Smooth muscle cell (in vitro differentiated cells): ENCODE data around the gene C2orf76. TPM values are rescaled to one million over a fixed set of nuclear protein-coding genes. Genes with fewer than 3 reads are reported as not detected.

ENCODE experiments used
- DNase-seq: peaks from one replicate; lab custom pipeline; 2025; ENCODE audit not compliant: unreplicated experiment; lab: John Stamatoyannopoulos, UW
- H2AFZ ChIP-seq: fragments of 200-600 bp; sonication (generic); 2 replicates; pipeline ENCODE4 v1.6.0; 2016; ENCODE audit warnings: antibody characterized with exemption, low read depth, mild to moderate bottlenecking
- H3F3A ChIP-seq: fragments of 200-600 bp; sonication (generic); 2 replicates; pipeline ENCODE4 v1.6.0; 2017; ENCODE audit warnings: antibody characterized with exemption, low read depth
- H3K27ac ChIP-seq: fragments of 200-600 bp; sonication (generic); 2 replicates; pipeline ENCODE4 v1.5.1; 2016; ENCODE audit warnings: low read depth, mild to moderate bottlenecking
- H3K27me3 ChIP-seq: fragments of 200-600 bp; sonication (generic); 2 replicates; pipeline ENCODE4 v1.6.1; 2016; ENCODE audit warnings: low read depth, mild to moderate bottlenecking
- H3K36me3 ChIP-seq: fragments of 200-600 bp; sonication (generic); 2 replicates; pipeline ENCODE4 v1.5.1; 2016; ENCODE audit warnings: low read depth
- H3K4me1 ChIP-seq: fragments of 200-600 bp; sonication (generic); 2 replicates; pipeline ENCODE4 v1.5.1; 2016; ENCODE audit warnings: low read depth
- H3K4me2 ChIP-seq: fragments of 200-600 bp; sonication (generic); 2 replicates; pipeline ENCODE4 v1.6.0; 2016; ENCODE audit warnings: mild to moderate bottlenecking
- H3K4me3 ChIP-seq: fragments of 200-600 bp; sonication (generic); 2 replicates; pipeline ENCODE4 v1.5.1; 2016; ENCODE audit warnings: mild to moderate bottlenecking
- H3K79me2 ChIP-seq: fragments of 200-600 bp; sonication (generic); 2 replicates; pipeline ENCODE4 v1.6.0; 2016; ENCODE audit warnings: low read depth, mild to moderate bottlenecking
- H3K9ac ChIP-seq: fragments of 200-600 bp; sonication (generic); 2 replicates; pipeline ENCODE4 v1.6.0; 2016; ENCODE audit warnings: low read depth
- H3K9me3 ChIP-seq: fragments of 200-600 bp; sonication (generic); replicated peaks from 2 replicates; pipeline ENCODE4 v1.5.1; 2016; ENCODE audit warnings: low read depth
- H4K20me1 ChIP-seq: fragments of 200-600 bp; sonication (generic); 2 replicates; pipeline ENCODE4 v1.6.0; 2016; ENCODE audit warnings: low read depth
- WGBS: methylation state at CpG from one replicate; pipeline ENCODE4 v1.1.7; 2016; ENCODE audit warnings: low lambda C conversion rate; 5-methylcytosine and 5-hydroxymethylcytosine counted together
- polyA plus RNA-seq: library from polyadenylated mRNA; unstranded; fragments of >200 nt; fragmentation: Nextera tagmentation; extraction: Ambion mirVana; gene quantifications from 2 replicates; pipeline ENCODE4 v1.2.1, GENCODE V29; 2016
- total RNA-seq: library from RNA; depleted of rRNA; stranded (reverse); fragments of >200 nt; gene quantifications from 2 replicates; pipeline ENCODE4 v1.2.3, GENCODE V29; 2014
- TF ChIP-seq, protein P1 (sequence below): fragments of 200-600 bp; sonication (generic); IDR thresholded peaks from 2 replicates; pipeline ENCODE4 v1.5.1; 2017; ENCODE audit warnings: borderline replicate concordance, mild to moderate bottlenecking, antibody characterized with exemption; ENCODE audit not compliant: insufficient read depth, poor library complexity, severe bottlenecking

Gene C2orf76
- total and polyA plus RNA-seq, 2 experiments from 2014 or later, result 16.0 to 30.2 TPM

DNA sequence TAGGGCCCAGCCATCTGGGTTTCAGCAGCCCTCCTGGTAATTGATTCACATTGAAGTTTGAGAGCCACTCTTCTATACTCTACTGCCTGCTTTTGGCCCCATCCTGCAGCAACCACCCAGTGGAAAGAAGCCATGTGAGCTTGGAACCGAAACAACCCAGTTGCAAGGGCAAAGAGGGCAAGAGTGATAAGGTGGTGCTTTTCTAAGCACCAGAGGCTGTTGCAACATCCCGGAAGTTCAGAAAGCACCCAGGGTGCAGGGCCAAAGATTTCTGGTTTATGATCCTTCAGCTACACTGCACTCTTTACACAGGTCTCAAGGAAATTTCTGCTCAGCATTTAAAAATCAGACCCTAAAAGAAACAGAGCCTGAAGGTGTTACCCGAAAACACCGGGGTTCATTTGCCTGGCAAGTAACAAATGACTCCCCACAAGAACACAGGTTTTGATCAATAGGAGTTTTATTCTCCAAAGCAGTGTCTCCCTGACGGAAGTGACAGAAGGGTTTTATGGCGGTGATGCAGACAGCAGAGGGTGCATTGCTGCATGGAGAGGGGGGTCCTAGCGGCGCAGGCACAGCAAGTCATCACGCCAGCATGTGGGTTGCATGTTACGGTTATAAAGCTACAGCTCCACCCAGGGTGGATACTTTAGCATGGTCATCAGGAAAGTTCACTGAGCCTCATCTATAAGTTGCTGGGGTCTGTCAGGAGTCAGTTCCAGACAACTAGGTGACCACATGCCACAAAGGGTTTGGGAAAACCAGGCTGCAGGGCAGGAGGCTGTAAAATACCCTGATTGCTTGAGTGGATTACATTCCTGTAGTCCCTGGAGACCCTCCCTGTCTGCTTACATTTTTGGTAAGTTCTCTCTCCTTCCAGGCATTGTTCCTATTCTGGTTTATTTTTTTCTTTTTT, 36.3 kb upstream of the C2orf76 start:
- 87% methylated on average over 10 of the region's 10 CpGs for WGBS
- no peaks in the 10 kb centered on the region for H3F3A ChIP-seq
- no peak overlapping the region for H2AFZ ChIP-seq
- no peaks in the 10 kb centered on the region for H3K79me2 ChIP-seq
- no peaks in the 10 kb centered on the region for H3K4me1 ChIP-seq
- DNase-seq, result no peak
- H3K4me2 ChIP-seq, result no peak overlapping the region
- no peak overlapping the region for H3K27ac ChIP-seq
- no peaks in the 10 kb centered on the region for H3K36me3 ChIP-seq
- H3K9ac ChIP-seq, result no peak overlapping the region
- no peak overlapping the region for H3K4me3 ChIP-seq
- TF ChIP-seq, protein P1, sequence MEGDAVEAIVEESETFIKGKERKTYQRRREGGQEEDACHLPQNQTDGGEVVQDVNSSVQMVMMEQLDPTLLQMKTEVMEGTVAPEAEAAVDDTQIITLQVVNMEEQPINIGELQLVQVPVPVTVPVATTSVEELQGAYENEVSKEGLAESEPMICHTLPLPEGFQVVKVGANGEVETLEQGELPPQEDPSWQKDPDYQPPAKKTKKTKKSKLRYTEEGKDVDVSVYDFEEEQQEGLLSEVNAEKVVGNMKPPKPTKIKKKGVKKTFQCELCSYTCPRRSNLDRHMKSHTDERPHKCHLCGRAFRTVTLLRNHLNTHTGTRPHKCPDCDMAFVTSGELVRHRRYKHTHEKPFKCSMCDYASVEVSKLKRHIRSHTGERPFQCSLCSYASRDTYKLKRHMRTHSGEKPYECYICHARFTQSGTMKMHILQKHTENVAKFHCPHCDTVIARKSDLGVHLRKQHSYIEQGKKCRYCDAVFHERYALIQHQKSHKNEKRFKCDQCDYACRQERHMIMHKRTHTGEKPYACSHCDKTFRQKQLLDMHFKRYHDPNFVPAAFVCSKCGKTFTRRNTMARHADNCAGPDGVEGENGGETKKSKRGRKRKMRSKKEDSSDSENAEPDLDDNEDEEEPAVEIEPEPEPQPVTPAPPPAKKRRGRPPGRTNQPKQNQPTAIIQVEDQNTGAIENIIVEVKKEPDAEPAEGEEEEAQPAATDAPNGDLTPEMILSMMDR, result no peak
- no peaks in the 10 kb centered on the region for H3K27me3 ChIP-seq
- no peaks in the 10 kb centered on the region for H3K9me3 ChIP-seq
- no peaks in the 10 kb centered on the region for H4K20me1 ChIP-seq

DNA sequence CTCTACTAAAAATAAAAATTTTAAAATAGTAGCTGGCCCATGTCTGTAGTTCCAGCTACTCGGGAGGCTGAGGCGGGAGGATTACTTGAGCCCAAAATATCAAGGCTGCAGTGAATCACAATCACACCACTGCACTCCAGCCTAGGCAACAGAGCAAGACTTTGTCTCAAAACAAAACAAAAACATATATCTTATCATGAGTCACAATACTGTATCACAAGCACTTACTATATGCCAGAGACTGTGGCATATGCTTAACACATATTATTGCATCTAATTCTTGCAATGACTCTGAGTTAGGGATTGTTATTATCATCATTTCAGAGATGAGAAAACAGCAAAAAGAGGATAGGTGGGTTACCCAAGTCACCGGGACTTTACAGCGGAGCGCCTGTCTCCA, 35.5 kb upstream of the C2orf76 start:
- H3K36me3 ChIP-seq, result no peaks in the 10 kb centered on the region
- no peak overlapping the region for H2AFZ ChIP-seq
- no peaks in the 10 kb centered on the region for H3F3A ChIP-seq
- H3K9ac ChIP-seq, result no peak overlapping the region
- H3K9me3 ChIP-seq, result no peaks in the 10 kb centered on the region
- WGBS, result 96% methylated on average over 5 of the region's 5 CpGs
- no peaks in the 10 kb centered on the region for H3K4me1 ChIP-seq
- TF ChIP-seq, protein P1, result no peak
- no peak for DNase-seq
- no peak overlapping the region for H3K4me2 ChIP-seq
- H3K27me3 ChIP-seq, result no peaks in the 10 kb centered on the region
- H4K20me1 ChIP-seq, result no peaks in the 10 kb centered on the region
- no peak overlapping the region for H3K27ac ChIP-seq
- H3K4me3 ChIP-seq, result no peak overlapping the region
- H3K79me2 ChIP-seq, result no peaks in the 10 kb centered on the region

- no peak overlapping the region for H3K9ac ChIP-seq
- no peaks in the 10 kb centered on the region for H4K20me1 ChIP-seq
- H3K9me3 ChIP-seq, result no peaks in the 10 kb centered on the region
- no peak overlapping the region for H2AFZ ChIP-seq
- no peak for DNase-seq
- H3K4me3 ChIP-seq, result no peak overlapping the region
- H3K27ac ChIP-seq, result no peak overlapping the region
- no peaks in the 10 kb centered on the region for H3F3A ChIP-seq
- WGBS, result 93% methylated on average over 6 of the region's 6 CpGs
- TF ChIP-seq, protein P1, result no peak
- no peak overlapping the region for H3K4me2 ChIP-seq
- H3K27me3 ChIP-seq, result no peaks in the 10 kb centered on the region
- no peaks in the 10 kb centered on the region for H3K36me3 ChIP-seq
- no peaks in the 10 kb centered on the region for H3K4me1 ChIP-seq
- H3K79me2 ChIP-seq, result no peaks in the 10 kb centered on the region
Observed at GRCh38 chr2:119397196-119397595, 30.6 kb upstream of the C2orf76 start.
